HepG2 (cell line): ENCODE data around the gene AHNAK. TPM values are rescaled to one million over a fixed set of nuclear protein-coding genes. Genes with fewer than 3 reads are reported as not detected.

Experiments
- CENPX ChIP-seq: sonication (generic); formaldehyde crosslinking; IDR thresholded peaks from 2 replicates; pipeline ENCODE4 v1.9.0; 2021; ENCODE audit warnings: mild to moderate bottlenecking, missing genetic modification reagents, moderate library complexity
- DNMT1 ChIP-seq: sonication (generic); formaldehyde crosslinking; IDR thresholded peaks from 2 replicates; pipeline ENCODE4 v1.5.1; 2020; ENCODE audit warnings: mild to moderate bottlenecking, missing genetic modification reagents
- MED13 ChIP-seq: sonication (generic); formaldehyde crosslinking; IDR thresholded peaks from 2 replicates; pipeline ENCODE4 v1.5.0; 2020; ENCODE audit warnings: missing genetic modification reagents
- PAF1 ChIP-seq: IDR thresholded peaks from 2 replicates; pipeline ENCODE4 v1.6.1; 2016; ENCODE audit warnings: missing genetic modification reagents, missing compliant biosample characterization
- RFXAP ChIP-seq: sonication (generic); formaldehyde crosslinking; IDR thresholded peaks from 2 replicates; pipeline ENCODE4 v1.4.0; 2020; ENCODE audit warnings: missing genetic modification reagents, borderline replicate concordance
- ZNF138 ChIP-seq: sonication (generic); formaldehyde crosslinking; IDR thresholded peaks from 2 replicates; pipeline ENCODE4 v1.5.0; 2020; ENCODE audit warnings: mild to moderate bottlenecking, low read depth, missing genetic modification reagents
- ZNF768 ChIP-seq: sonication (generic); formaldehyde crosslinking; IDR thresholded peaks from 2 replicates; pipeline ENCODE4 v1.4.0; 2020; ENCODE audit warnings: missing genetic modification reagents
- ZNF776 ChIP-seq: sonication (generic); formaldehyde crosslinking; IDR thresholded peaks from 2 replicates; pipeline ENCODE4 v1.4.0; 2020; ENCODE audit warnings: mild to moderate bottlenecking, missing genetic modification reagents
- polyA plus RNA-seq, 8 experiments: library from polyadenylated mRNA; depleted of rRNA in 3 of 8; stranded (reverse) in 7 of 8; unstranded in 1 of 8; fragments of >200 nt; fragmentation: Illumina TruSeq in 4 of 8; extraction: Trizol in 4 of 8; gene quantifications; 2 replicates each; pipeline versions ENCODE4 v1.2.1 to v1.2.3, GENCODE V29; 2011 to 2016; ENCODE audit warnings: low read depth in 4 of 8, missing spikeins in 1 of 8, mixed read lengths in 1 of 8; ENCODE audit not compliant: insufficient read depth in 1 of 8
- total RNA-seq, 5 experiments: library from RNA; depleted of rRNA; stranded (reverse); fragments of >200 nt; fragmentation: Illumina TruSeq; extraction: Trizol; gene quantifications; 2 replicates each; pipeline ENCODE4 v1.2.3, GENCODE V29; 2016; ENCODE audit warnings: low read depth in 1 of 5
- TF ChIP-seq, protein P1 (sequence below): fragments of 450-650 bp; IDR thresholded peaks from 2 replicates; pipeline ENCODE4 v1.6.1; 2016
- TF ChIP-seq, protein P2 (sequence below): sonication (generic); formaldehyde crosslinking; IDR thresholded peaks from 2 replicates; pipeline ENCODE4 v1.8.0; 2022; ENCODE audit warnings: missing genetic modification reagents, mild to moderate bottlenecking, borderline replicate concordance
- TF ChIP-seq, protein P3 (sequence below): sonication (generic); formaldehyde crosslinking; IDR thresholded peaks from 2 replicates; pipeline ENCODE4 v1.8.0; 2022; ENCODE audit warnings: missing genetic modification reagents, mild to moderate bottlenecking, moderate library complexity, borderline replicate concordance
- TF ChIP-seq, protein P4 (sequence below): IDR thresholded peaks from 2 replicates; pipeline ENCODE4 v1.6.1; 2016; ENCODE audit warnings: low read depth, control low read depth
- TF ChIP-seq, protein P5 (sequence below): sonication (generic); formaldehyde crosslinking; IDR thresholded peaks from 2 replicates; pipeline ENCODE4 v1.8.1; 2023; ENCODE audit warnings: mild to moderate bottlenecking, missing genetic modification reagents

The AHNAK gene
- total and polyA plus RNA-seq, 2 of the 13 experiments (the other 11 are each of a cell fraction or from before 2014, with no cell fraction given): 23.4 to 25.0 TPM

GRCh38 chr11:62573006-62573591, 26.5 kb upstream of the AHNAK start (continued):
- TF ChIP-seq PAF1 (CRISPR knock-in tag): no peak
- TF ChIP-seq ZNF776 (CRISPR knock-in tag): no peak
- TF ChIP-seq, protein P1, sequence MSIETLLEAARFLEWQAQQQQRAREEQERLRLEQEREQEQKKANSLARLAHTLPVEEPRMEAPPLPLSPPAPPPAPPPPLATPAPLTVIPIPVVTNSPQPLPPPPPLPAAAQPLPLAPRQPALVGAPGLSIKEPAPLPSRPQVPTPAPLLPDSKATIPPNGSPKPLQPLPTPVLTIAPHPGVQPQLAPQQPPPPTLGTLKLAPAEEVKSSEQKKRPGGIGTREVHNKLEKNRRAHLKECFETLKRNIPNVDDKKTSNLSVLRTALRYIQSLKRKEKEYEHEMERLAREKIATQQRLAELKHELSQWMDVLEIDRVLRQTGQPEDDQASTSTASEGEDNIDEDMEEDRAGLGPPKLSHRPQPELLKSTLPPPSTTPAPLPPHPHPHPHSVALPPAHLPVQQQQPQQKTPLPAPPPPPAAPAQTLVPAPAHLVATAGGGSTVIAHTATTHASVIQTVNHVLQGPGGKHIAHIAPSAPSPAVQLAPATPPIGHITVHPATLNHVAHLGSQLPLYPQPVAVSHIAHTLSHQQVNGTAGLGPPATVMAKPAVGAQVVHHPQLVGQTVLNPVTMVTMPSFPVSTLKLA: no peak
- TF ChIP-seq ZNF138: no peak
- no peak for TF ChIP-seq CENPX (CRISPR knock-in tag)
- TF ChIP-seq, protein P2, sequence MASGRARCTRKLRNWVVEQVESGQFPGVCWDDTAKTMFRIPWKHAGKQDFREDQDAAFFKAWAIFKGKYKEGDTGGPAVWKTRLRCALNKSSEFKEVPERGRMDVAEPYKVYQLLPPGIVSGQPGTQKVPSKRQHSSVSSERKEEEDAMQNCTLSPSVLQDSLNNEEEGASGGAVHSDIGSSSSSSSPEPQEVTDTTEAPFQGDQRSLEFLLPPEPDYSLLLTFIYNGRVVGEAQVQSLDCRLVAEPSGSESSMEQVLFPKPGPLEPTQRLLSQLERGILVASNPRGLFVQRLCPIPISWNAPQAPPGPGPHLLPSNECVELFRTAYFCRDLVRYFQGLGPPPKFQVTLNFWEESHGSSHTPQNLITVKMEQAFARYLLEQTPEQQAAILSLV (CRISPR knock-in tag): 0 out of 2 replicates have a peak, but pooled peaks have one; percentile 37
- no peak for TF ChIP-seq ZNF768 (CRISPR knock-in tag)
- no peak for TF ChIP-seq MED13 (CRISPR knock-in tag)
- TF ChIP-seq DNMT1 (CRISPR knock-in tag): 0 out of 2 replicates have a peak, but pooled peaks have one; percentile 26
- 0 out of 2 replicates have a peak, but pooled peaks have one; percentile 6 for TF ChIP-seq RFXAP (CRISPR knock-in tag)
- TF ChIP-seq, protein P3, sequence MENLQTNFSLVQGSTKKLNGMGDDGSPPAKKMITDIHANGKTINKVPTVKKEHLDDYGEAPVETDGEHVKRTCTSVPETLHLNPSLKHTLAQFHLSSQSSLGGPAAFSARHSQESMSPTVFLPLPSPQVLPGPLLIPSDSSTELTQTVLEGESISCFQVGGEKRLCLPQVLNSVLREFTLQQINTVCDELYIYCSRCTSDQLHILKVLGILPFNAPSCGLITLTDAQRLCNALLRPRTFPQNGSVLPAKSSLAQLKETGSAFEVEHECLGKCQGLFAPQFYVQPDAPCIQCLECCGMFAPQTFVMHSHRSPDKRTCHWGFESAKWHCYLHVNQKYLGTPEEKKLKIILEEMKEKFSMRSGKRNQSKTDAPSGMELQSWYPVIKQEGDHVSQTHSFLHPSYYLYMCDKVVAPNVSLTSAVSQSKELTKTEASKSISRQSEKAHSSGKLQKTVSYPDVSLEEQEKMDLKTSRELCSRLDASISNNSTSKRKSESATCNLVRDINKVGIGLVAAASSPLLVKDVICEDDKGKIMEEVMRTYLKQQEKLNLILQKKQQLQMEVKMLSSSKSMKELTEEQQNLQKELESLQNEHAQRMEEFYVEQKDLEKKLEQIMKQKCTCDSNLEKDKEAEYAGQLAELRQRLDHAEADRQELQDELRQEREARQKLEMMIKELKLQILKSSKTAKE (CRISPR knock-in tag): no peak
- TF ChIP-seq, protein P4, sequence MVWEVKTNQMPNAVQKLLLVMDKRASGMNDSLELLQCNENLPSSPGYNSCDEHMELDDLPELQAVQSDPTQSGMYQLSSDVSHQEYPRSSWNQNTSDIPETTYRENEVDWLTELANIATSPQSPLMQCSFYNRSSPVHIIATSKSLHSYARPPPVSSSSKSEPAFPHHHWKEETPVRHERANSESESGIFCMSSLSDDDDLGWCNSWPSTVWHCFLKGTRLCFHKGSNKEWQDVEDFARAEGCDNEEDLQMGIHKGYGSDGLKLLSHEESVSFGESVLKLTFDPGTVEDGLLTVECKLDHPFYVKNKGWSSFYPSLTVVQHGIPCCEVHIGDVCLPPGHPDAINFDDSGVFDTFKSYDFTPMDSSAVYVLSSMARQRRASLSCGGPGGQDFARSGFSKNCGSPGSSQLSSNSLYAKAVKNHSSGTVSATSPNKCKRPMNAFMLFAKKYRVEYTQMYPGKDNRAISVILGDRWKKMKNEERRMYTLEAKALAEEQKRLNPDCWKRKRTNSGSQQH (CRISPR knock-in tag): 0 out of 2 replicates have a peak, but pooled peaks have one; percentile 17
- TF ChIP-seq, protein P5, sequence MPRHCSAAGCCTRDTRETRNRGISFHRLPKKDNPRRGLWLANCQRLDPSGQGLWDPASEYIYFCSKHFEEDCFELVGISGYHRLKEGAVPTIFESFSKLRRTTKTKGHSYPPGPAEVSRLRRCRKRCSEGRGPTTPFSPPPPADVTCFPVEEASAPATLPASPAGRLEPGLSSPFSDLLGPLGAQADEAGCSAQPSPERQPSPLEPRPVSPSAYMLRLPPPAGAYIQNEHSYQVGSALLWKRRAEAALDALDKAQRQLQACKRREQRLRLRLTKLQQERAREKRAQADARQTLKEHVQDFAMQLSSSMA: 0 out of 2 replicates have a peak, but pooled peaks have one; percentile 14
